ENCODE measurements around the gene IGF1R.

Gene IGF1R

GRCh38 chr15:98826658-98827057, 178.3 kb downstream of the IGF1R start:
- no peak for DNase-seq (ENCODE audit: low spot score)

- DNase-seq (ENCODE audit: low spot score), result no peak
Observed at GRCh38 chr15:98827217-98827616, 178.9 kb downstream of the IGF1R start.

- DNase-seq (ENCODE audit: low spot score), result no peak
Observed at GRCh38 chr15:98830034-98830634, 181.8 kb downstream of the IGF1R start.

- no peak for DNase-seq (ENCODE audit: low spot score)
Observed at GRCh38 chr15:98834976-98835375, 186.6 kb downstream of the IGF1R start.

GRCh38 chr15:98835876-98836275, 187.5 kb downstream of the IGF1R start:
- no peak for DNase-seq (ENCODE audit: low spot score)

- no peak for DNase-seq (ENCODE audit: low spot score)
Observed at GRCh38 chr15:98838387-98839259, 190.3 kb downstream of the IGF1R start.

- DNase-seq (ENCODE audit: low spot score), result no peak
Observed at GRCh38 chr15:98840053-98840452, 191.7 kb downstream of the IGF1R start.

- DNase-seq (ENCODE audit: low spot score), result no peak
Observed at GRCh38 chr15:98841419-98841970, 193.2 kb downstream of the IGF1R start.

- DNase-seq (ENCODE audit: low spot score), result no peak
Observed at GRCh38 chr15:98842192-98842972, 194.0 kb downstream of the IGF1R start.

- DNase-seq (ENCODE audit: low spot score), result no peak
Observed at GRCh38 chr15:98842973-98843285, 194.6 kb downstream of the IGF1R start.

- peak; percentile 52 for DNase-seq (ENCODE audit: low spot score)
Observed at GRCh38 chr15:98843844-98844243, 195.5 kb downstream of the IGF1R start.

GRCh38 chr15:98844261-98844660, 195.9 kb downstream of the IGF1R start:
- no peak for DNase-seq (ENCODE audit: low spot score)

- no peak for DNase-seq (ENCODE audit: low spot score)
Observed at GRCh38 chr15:98845138-98845884, 197.0 kb downstream of the IGF1R start.

GRCh38 chr15:98850961-98851572, 202.7 kb downstream of the IGF1R start:
- DNase-seq (ENCODE audit: low spot score), result peak; percentile 63

GRCh38 chr15:98853161-98853560, 204.8 kb downstream of the IGF1R start:
- DNase-seq (ENCODE audit: low spot score), result peak; percentile 76

GRCh38 chr15:98853617-98854420, 205.5 kb downstream of the IGF1R start:
- no peak for DNase-seq (ENCODE audit: low spot score)

- no peak for DNase-seq (ENCODE audit: low spot score)
Observed at GRCh38 chr15:98854496-98854895, 206.2 kb downstream of the IGF1R start.

GRCh38 chr15:98855067-98855814, 206.9 kb downstream of the IGF1R start:
- no peak for DNase-seq (ENCODE audit: low spot score)

GRCh38 chr15:98855815-98856531, 207.6 kb downstream of the IGF1R start:
- DNase-seq (ENCODE audit: low spot score), result no peak

All from HuH-7.5 (cell line).